Measurements from ENCODE around the gene FBXO7.
A peak's percentile ranks its signal among the peaks of the same experiment; 100 is the strongest.

FBXO7 gene

DNA sequence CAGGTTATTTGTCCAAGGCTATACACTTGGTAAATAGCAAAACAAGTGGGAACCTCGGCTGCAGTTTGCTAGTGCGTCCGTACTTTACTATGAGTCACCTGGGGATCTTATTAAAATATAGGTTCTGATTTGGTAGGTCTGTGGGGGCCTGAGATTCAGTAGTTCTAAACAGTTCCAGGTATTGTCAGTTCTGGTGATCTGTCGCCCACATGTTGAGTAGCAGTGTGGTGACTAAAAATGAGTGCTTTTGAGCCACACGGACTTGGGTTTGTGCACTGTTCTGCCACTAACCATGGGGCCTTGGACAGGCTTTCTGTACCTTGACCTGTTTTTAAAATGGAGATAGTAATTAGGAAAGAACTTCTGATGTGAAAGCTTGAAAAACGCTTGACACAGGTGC, 15.7 kb downstream of the FBXO7 start:
- no peak for DNase-seq (ENCODE audit: low read depth)

DNA sequence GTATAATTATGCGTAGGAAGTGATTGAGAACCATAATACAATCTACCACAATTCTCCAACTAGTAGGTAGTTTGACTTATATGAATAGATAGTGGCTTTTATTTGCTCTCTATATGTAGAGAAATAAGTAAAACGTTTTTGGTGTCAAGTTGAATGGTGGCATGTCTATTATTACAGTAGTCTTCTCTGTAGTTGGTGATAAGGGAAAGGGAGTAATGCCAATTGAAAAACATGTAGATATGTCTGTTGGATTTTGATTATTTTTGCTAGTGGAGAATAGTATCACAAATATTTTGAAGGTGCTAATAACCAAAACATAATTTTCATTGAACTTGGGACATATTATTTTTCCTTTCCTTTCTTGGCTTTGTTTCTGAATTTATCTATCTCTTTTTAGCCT, 17.5 kb downstream of the FBXO7 start:
- DNase-seq (ENCODE audit: low read depth) = no peak

GRCh38 chr22:32493551-32493950, 18.9 kb downstream of the FBXO7 start:
- DNase-seq (ENCODE audit: low read depth) = no peak

DNA sequence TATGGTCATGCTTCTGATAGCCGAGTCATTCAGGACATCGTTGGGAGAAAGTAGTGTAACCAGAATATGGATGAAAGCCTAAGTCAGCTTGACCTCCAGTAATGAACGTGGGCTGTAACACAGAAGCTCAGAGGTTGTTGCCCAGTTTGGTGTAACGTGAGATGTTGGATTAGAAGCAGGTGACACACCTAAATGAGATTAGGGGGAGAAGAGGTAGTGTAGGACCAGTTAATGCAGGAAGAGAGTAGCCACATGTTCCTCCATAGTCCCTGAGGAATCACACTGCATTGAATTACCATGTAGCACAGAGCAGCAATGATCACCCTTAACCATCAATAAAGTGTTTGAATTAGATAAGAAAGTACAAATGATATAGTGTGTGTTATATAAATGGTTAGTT, 20.4 kb downstream of the FBXO7 start:
- DNase-seq (ENCODE audit: low read depth) = no peak

GRCh38 chr22:32499666-32500065, 25.1 kb downstream of the FBXO7 start:
- DNase-seq (ENCODE audit: low read depth) = peak; percentile 48

- DNase-seq (ENCODE audit: low read depth) = peak; percentile 68
These were observed 27.5 kb downstream of the FBXO7 start for GRCh38 chr22:32501836-32502752.

DNA sequence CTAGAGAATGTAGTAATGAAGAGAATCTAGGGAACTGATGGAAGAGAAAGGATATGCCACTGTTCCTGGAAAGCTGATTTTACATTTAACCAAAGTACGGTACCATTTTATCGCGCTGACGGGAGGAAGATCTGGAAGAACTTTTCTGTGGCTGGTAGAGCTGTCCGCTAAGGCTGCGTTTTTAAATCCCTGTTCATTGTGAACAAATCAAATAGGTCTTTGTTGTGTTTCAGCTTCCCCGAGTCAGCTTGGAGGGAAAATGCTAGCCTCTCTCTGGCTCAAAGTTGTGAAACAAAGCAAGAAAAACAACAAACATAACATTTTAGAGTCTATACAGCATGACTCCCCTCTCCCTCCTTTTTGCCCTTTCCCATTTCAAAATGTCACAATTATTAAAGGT, 34.4 kb downstream of the FBXO7 start:
- no peak for DNase-seq (ENCODE audit: low read depth)

DNA sequence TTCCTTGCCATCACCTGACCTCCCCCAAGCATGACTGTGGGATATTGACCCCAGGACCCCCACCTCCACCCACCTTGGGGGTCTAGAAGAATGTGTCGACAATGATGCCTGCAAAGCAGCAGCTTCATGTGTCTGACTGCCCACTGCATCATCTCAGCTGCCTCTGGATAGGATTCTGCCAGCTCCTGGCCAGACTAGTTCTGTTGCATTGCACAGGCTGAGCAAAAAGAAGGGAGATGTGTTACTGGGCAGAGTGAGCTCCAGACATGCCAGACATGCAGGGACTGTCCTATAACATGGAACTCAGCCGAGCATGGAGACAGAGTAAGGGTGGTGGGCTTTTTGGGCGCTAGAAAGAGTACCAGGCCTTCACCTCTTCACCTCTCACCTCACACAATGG, 36.7 kb downstream of the FBXO7 start:
- DNase-seq (ENCODE audit: low read depth) = no peak

- DNase-seq (ENCODE audit: low read depth) = no peak
These were observed 37.2 kb downstream of the FBXO7 start for GRCh38 chr22:32511776-32512175.

- DNase-seq (ENCODE audit: low read depth) = no peak
These were observed 37.8 kb downstream of the FBXO7 start for GRCh38 chr22:32512267-32512982.

- DNase-seq (ENCODE audit: low read depth) = no peak
These were observed 40.5 kb downstream of the FBXO7 start for GRCh38 chr22:32515084-32515483.

- DNase-seq (ENCODE audit: low read depth) = no peak
These were observed 42.9 kb downstream of the FBXO7 start for GRCh38 chr22:32517488-32517887.

DNA sequence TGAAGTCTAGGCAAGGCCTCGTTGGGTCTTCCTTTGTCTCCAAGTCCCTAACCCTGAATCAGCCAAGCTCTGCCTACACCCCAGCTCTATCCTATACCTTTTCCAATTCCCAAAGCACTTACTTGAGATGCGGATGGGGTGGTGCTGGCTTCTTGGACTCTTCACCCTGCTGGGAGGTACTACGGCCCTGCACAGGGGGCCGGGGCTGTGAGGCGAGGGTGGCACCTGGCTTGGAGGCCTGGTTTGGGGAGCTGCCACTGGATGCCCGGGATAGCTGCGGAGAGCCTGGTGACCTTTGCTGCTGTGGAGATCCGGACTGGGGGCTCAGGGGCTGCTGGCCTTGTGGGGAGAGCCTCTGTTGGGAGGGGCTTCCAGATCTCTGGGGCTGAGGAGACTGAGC, 43.3 kb downstream of the FBXO7 start:
- DNase-seq (ENCODE audit: low read depth) = no peak

DNA sequence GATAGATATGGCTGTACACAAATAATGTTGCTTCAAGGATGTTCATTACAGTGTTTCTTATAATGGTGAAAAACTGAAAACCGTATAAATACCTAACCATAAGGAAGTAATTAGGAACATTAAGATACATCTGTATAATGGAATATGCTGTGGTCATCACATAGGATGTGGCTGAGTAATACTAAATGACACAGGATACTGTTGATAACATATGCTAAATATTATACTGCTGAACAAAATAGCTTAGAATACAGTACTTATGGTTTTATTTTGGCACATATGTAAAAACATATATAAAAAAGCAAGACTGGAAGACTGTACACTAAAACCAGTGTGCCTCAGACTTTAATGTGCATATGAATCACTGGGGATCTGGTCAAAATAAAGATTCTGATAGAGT, 43.8 kb downstream of the FBXO7 start:
- DNase-seq (ENCODE audit: low read depth) = no peak

DNA sequence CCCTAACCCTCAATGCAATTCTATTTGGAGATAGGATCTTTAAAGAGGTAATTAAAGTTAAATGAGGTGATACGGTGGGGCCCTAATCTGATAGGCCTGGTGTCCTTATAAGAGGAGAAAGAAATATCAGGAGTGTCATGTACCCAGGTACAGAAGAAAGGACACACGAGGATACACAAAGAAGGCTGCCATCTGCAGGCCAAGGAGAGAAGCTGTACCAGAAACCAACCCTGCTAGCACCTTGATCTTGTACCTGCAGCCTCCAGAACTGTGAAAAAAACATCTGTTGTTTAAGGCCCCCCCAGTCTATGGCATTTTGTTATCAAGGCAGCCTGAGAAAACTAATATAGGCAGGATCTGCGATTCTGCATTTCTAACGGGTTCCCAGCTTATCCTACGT, 44.2 kb downstream of the FBXO7 start:
- DNase-seq (ENCODE audit: low read depth) = no peak

DNA sequence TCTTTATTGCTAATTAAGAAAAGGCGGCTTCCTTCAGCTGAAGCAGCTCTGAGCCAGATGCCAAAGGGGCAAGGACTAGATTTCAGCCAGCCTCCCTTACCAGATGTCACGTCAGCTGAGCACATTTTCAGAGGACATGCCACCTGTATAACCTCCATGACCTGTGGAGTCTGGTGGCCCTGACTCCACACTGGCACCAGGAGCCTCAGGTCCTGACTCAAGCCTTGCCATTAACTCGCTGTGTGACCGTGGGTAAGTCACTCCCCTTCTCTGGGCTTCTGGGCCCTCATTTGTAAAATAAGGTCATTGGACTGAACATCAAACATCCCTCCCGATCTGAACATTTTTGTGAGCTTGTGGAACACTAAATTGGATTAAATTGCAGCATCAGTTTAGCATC, 46.0 kb downstream of the FBXO7 start:
- no peak for DNase-seq (ENCODE audit: low read depth)

DNA sequence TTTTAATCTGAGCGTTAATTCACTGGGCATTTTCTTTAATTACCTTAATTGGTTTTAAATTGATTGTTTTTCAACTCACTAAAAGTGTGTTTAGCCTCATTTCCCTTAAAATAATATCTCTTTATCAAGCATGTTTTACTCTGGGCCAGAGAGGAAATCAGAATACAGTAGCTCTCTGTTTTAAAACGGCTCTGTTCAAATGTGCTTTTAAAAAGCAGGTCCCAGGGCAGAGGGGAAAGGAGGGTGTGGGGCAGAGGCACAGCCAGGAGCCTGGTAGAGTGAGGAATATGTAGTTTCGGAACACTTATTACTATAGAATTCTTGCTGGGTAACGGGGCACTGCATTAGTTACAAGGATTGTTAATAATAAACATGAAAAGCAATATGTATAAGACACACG, 47.6 kb downstream of the FBXO7 start:
- DNase-seq (ENCODE audit: low read depth) = no peak

- DNase-seq (ENCODE audit: low read depth) = no peak
These were observed 53.1 kb downstream of the FBXO7 start for GRCh38 chr22:32527756-32528155.

DNA sequence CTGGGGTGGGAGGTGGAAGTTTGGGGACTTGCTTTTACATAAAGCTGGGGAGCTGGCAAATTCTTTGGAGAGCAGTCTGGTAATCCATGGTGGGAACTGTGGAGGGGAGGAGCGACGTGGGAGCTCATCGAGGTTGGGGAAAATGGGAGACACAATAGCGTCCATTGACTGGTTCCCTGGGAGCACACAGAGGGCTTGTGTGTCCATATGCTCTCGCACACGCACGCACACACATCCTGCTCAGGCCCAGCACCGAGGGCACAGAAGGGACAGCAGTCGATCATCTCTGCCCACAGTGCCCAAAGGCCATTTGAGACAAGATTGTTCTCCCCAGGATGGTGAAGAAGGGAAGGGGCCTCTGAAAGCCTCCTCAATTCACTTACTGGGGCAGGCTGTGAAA, 53.7 kb downstream of the FBXO7 start:
- DNase-seq (ENCODE audit: low read depth) = no peak

DNA sequence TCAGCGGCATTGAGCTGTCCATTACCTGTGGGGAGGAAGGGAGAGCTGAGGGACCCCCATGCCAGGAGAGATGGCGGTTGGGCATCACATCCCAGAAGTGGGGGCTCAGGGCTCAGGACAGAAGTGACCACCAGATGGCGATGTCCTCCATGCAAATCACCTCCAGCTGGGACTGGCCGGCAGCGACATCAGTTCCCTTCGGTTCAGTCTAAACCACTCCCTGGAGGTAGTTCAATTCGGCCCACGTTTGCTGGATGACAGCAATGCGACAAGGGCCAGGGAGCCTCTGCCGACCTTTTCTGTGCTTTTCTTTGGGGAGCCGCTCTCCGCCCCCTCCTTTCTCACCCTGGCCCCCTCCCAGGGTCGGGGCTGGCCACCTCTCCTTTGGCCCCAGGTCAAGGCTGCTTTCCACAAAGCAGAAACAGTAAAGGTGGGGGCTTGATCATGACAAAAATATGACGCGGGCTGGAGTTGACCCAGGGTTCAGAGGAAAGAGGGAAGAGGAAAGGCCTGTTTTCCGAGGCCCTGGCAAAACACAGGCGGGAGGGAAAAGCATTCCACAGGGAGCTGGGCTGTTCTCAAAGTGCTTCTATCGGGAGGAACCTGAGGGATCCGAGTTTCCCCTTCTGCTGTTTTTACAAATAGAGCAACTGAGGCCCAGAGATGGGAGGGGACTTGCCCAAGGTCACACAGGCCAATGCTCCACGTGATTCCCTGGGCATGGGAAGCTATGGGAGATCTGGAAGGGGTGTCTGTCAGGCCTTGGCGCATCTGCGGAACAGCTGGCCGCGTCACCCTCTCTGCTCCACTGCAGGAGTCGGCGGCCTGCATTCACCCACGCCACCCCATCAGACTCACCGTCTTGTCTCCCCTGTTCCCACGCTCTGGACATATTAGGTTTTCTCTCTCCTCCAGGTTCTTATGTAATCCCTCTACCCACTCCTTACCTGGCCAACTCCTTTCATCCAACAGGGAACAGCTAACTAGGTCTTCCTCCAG, 54.7 kb downstream of the FBXO7 start:
- DNase-seq (ENCODE audit: low read depth) = peak; percentile 79

GRCh38 chr22:32531228-32531627, 56.6 kb downstream of the FBXO7 start:
- no peak for DNase-seq (ENCODE audit: low read depth)
